IgD-negative memory B cell (primary cell): ENCODE data around the gene REM2. TPM values are rescaled to one million over a fixed set of nuclear protein-coding genes. Genes with fewer than 3 reads are reported as not detected.
"Not testable (repeated sequence)": the region's sequence is repeated elsewhere in the genome, so short reads cannot be mapped to it uniquely, and the experiment has no call there.

Experiments
- H3K27ac Mint-ChIP-seq, 3 donors: one replicate each; pipeline ENCODE4 v1.8.0; 2020 to 2022; ENCODE audit warnings: mild to moderate bottlenecking in 3 of 3, mixed read lengths in 3 of 3, moderate library complexity in 1 of 3
- H3K27me3 Mint-ChIP-seq: one replicate; pipeline ENCODE4 v1.8.0; 2021; ENCODE audit warnings: mixed read lengths
- H3K36me3 Mint-ChIP-seq: one replicate; pipeline ENCODE4 v1.8.0; 2020; ENCODE audit warnings: mild to moderate bottlenecking, mixed read lengths
- H3K4me1 Mint-ChIP-seq, 3 donors: one replicate each; pipeline ENCODE4 v1.8.0; 2020 to 2022; ENCODE audit warnings: mixed read lengths in 3 of 3, mild to moderate bottlenecking in 1 of 3
- H3K4me3 Mint-ChIP-seq, 4 donors: one replicate each; pipeline ENCODE4 v1.8.0; 2020 to 2022; ENCODE audit warnings: mild to moderate bottlenecking in 4 of 4, mixed read lengths in 4 of 4, moderate library complexity in 3 of 4
- H3K9me3 Mint-ChIP-seq, 3 donors: one replicate each; pipeline ENCODE4 v1.8.0; 2020 to 2021; ENCODE audit warnings: mixed read lengths in 3 of 3, mild to moderate bottlenecking in 1 of 3
- polyA plus RNA-seq: library from polyadenylated mRNA; unstranded; fragments of 300-500 nt; fragmentation: Illumina TruSeq; gene quantifications from one replicate; pipeline ENCODE4 v1.2.3, GENCODE V29; 2021

REM2 gene
- polyA plus RNA-seq, 1 donor from 2014 or later: 2.6 TPM

DNA sequence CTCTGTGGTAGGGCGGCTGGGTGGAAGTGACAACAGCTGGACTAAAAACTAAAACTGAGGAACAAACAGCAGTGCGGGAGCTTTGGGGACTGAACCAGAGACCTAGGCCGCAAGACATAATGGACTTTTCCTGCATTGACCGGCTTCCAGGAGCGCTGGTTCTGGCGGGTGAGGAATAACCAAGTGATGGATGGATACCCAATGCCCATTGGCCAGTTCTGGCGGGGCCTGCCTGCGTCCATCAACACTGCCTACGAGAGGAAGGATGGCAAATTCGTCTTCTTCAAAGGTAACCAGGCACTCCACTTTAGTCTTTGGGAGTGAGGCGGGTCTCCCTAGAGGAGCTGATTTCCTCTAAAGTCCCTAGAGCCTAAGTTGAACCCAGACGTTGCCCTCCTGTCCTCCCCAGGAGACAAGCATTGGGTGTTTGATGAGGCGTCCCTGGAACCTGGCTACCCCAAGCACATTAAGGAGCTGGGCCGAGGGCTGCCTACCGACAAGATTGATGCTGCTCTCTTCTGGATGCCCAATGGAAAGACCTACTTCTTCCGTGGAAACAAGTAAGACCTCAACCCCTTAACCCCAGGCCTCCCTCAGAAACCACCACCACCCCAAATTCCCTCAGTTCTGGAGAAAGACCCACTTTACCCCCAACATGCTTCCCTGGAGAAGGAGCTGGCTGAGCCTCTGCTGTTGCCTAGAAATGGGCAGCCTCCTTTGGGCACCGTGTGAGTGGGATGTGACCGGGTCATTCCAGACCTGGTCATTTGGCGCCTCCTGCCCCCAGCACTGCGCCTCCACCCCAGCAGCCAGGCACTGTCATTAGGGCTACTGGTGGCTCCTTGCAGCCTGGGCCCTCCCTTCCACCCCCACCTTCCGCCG, 38.6 kb upstream of the REM2 start:
- Mint-ChIP-seq H3K4me3 (no peak overlapping the region), H3K27me3 (peaks cover 14% of the 10 kb centered on the region), H3K4me1 (peaks cover 0 to 2% (median 0%) of the 10 kb centered on the region in 3 donors), H3K36me3 (no peaks in the 10 kb centered on the region), H3K9me3 (no peaks in the 10 kb centered on the region), H3K27ac (peak overlapping the region in 1 of 3 donors; percentile 47)

DNA sequence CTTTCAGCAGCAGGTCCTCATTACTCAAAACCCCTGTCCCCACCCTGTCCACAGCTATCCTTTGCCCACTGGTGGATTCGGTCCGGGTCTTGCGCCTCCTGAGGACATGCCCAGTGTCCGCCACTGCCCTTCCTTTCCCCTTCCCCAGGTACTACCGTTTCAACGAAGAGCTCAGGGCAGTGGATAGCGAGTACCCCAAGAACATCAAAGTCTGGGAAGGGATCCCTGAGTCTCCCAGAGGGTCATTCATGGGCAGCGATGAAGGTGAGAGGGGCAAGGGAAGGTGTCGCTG, 38.0 kb upstream of the REM2 start:
- H3K9me3 Mint-ChIP-seq: no peaks in the 10 kb centered on the region
- peaks cover 14% of the 10 kb centered on the region for H3K27me3 Mint-ChIP-seq
- H3K27ac Mint-ChIP-seq: no peak overlapping the region
- H3K4me1 Mint-ChIP-seq: peaks cover 0 to 2% (median 0%) of the 10 kb centered on the region in 3 donors
- H3K4me3 Mint-ChIP-seq: no peak overlapping the region
- H3K36me3 Mint-ChIP-seq: no peaks in the 10 kb centered on the region

DNA sequence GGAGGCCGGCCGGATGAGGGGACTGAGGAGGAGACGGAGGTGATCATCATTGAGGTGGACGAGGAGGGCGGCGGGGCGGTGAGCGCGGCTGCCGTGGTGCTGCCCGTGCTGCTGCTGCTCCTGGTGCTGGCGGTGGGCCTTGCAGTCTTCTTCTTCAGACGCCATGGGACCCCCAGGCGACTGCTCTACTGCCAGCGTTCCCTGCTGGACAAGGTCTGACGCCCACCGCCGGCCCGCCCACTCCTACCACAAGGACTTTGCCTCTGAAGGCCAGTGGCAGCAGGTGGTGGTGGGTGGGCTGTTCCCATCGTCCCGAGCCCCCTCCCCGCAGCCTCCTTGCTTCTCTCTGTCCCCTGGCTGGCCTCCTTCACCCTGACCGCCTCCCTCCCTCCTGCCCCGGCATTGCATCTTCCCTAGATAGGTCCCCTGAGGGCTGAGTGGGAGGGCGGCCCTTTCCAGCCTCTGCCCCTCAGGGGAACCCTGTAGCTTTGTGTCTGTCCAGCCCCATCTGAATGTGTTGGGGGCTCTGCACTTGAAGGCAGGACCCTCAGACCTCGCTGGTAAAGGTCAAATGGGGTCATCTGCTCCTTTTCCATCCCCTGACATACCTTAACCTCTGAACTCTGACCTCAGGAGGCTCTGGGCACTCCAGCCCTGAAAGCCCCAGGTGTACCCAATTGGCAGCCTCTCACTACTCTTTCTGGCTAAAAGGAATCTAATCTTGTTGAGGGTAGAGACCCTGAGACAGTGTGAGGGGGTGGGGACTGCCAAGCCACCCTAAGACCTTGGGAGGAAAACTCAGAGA, 37.0 kb upstream of the REM2 start:
- no peaks in the 10 kb centered on the region for H3K9me3 Mint-ChIP-seq

DNA sequence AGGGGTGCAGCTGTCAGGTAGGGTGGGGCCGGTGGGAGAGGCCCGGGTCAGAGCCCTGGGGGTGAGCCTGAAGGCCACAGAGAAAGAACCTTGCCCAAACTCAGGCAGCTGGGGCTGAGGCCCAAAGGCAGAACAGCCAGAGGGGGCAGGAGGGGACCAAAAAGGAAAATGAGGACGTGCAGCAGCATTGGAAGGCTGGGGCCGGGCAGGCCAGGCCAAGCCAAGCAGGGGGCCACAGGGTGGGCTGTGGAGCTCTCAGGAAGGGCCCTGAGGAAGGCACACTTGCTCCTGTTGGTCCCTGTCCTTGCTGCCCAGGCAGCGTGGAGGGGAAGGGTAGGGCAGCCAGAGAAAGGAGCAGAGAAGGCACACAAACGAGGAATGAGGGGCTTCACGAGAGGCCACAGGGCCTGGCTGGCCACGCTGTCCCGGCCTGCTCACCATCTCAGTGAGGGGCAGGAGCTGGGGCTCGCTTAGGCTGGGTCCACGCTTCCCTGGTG, 36.2 kb upstream of the REM2 start:
- no peak overlapping the region for H3K4me3 Mint-ChIP-seq
- no peaks in the 10 kb centered on the region for H3K36me3 Mint-ChIP-seq
- peaks cover 9% of the 10 kb centered on the region for H3K27me3 Mint-ChIP-seq
- no peaks in the 10 kb centered on the region for H3K9me3 Mint-ChIP-seq
- peaks cover 0 to 2% (median 0%) of the 10 kb centered on the region in 3 donors for H3K4me1 Mint-ChIP-seq
- H3K27ac Mint-ChIP-seq: no peak overlapping the region

More for the DNA sequence above, 37.0 kb upstream of the REM2 start:
- peaks cover 0 to 2% (median 0%) of the 10 kb centered on the region in 3 donors for H3K4me1 Mint-ChIP-seq
- peak overlapping the region in 1 of 4 donors; percentile 37 for H3K4me3 Mint-ChIP-seq
- no peak overlapping the region for H3K27ac Mint-ChIP-seq
- H3K36me3 Mint-ChIP-seq: no peaks in the 10 kb centered on the region
- H3K27me3 Mint-ChIP-seq: peaks cover 11% of the 10 kb centered on the region

DNA sequence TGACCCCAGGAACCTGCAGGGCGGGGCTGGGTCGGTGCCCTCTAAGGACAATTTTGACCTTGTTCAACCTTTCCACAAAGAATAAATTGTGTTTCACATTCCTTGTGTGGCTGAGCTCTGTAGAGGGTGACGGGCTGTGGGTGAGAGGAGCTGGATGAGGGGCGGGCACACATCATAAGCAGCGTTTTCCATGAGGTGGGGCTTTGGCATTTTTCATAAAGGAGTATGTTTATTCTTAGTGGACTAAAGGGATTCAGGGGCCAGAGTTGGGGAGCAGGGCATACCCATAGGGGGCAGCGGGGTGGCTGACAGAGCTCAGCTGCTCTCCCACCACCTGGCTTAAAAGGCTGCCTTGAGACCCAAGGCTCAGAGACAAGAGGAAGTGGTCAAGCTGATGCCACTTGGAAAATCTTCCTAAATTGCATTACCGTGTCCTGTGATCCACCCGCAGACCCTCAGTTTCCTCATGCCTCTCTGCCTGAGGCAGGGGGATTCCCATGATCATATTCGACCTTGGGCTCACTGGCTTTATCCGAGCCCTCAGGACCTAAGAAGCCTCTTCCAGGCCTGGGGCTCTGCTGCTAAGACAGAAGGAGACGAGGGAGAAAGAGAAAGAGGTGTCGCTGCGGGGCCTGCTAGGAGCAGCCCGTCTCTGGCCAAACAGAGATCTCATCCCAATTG, 35.2 kb upstream of the REM2 start:
- Mint-ChIP-seq H3K27me3 (peaks cover 9% of the 10 kb centered on the region), H3K4me3 (no peak overlapping the region), H3K9me3 (no peaks in the 10 kb centered on the region), H3K4me1 (peaks cover 0 to 2% (median 2%) of the 10 kb centered on the region in 3 donors), H3K27ac (no peak overlapping the region), H3K36me3 (no peaks in the 10 kb centered on the region)

DNA sequence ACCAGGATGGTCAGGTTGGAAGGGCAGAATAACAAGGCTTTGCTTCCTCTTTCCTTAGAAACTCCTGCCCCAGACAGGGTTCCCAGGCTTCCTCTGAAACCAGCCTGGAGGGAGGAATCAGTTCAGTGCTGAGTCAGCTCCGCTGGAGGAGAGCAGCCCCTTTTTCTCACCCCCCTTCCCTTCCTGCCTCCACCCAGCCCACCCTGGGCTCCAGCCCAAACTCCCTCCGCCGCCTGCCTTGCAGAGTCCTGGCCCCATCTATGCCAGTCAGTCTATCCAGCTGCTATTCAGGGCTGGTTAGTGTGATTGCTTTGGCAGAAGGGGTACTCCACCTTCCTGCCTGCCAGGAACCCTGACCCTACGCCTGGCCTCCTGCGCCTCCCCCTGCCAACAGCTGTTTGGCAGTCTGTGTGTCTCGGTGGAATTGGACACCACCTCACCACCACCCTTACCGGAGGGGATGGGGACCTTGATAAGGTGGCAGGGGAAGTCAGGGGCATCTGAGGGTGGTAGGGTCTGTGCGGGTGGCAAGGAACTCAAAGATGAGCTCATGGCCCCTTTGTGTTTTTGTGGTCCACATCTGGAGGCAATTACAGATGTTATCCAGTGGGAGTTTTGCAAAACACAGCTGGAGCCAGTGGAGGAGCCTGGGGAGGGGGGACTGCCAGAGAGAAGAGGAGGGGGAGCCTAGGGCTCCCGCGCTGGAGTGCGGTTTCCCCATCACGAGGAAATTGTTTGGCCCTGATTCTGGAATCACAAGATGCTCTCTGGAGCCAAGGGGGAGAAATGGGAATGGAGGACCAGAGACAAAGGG, 34.5 kb upstream of the REM2 start:
- Mint-ChIP-seq H3K27me3 (peaks cover 9% of the 10 kb centered on the region), H3K4me1 (peaks cover 0 to 6% (median 5%) of the 10 kb centered on the region in 3 donors), H3K36me3 (peaks cover 1% of the 10 kb centered on the region), H3K9me3 (no peaks in the 10 kb centered on the region), H3K4me3 (no peak overlapping the region), H3K27ac (no peak overlapping the region)

DNA sequence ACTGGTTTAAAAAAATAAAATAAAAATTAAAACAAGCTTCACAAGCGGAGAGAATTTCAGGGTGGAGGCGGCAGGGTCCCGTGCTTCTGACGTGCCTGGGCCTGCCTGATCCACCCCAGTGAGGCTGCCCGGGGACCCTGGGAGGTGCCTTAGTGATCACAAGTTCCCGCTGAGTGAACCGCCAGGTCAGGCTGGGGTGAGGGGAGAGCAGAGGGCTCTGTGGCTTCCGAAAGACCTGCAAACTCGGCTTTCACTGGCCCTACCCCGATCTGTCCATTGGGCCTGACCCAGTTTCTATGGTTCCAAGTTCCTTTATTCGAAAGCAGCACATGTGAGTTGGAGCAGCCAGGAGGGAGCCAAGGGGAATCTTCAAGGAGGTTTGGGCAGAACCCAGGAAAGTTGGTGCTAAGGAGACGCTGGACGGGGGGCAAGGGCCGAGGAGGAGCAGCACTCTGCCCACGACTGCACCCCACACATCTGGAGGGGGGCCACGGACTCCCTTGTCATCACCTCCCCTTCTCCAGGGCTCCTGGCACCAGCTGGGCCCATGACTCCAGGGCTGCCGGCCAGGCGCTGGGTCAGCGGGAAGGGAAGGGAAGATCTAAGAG, 33.7 kb upstream of the REM2 start:
- Mint-ChIP-seq H3K27ac (no peak overlapping the region), H3K4me3 (no peak overlapping the region), H3K27me3 (peaks cover 7% of the 10 kb centered on the region), H3K4me1 (peaks cover 0 to 6% (median 5%) of the 10 kb centered on the region in 3 donors), H3K9me3 (no peaks in the 10 kb centered on the region), H3K36me3 (peaks cover 1% of the 10 kb centered on the region)

DNA sequence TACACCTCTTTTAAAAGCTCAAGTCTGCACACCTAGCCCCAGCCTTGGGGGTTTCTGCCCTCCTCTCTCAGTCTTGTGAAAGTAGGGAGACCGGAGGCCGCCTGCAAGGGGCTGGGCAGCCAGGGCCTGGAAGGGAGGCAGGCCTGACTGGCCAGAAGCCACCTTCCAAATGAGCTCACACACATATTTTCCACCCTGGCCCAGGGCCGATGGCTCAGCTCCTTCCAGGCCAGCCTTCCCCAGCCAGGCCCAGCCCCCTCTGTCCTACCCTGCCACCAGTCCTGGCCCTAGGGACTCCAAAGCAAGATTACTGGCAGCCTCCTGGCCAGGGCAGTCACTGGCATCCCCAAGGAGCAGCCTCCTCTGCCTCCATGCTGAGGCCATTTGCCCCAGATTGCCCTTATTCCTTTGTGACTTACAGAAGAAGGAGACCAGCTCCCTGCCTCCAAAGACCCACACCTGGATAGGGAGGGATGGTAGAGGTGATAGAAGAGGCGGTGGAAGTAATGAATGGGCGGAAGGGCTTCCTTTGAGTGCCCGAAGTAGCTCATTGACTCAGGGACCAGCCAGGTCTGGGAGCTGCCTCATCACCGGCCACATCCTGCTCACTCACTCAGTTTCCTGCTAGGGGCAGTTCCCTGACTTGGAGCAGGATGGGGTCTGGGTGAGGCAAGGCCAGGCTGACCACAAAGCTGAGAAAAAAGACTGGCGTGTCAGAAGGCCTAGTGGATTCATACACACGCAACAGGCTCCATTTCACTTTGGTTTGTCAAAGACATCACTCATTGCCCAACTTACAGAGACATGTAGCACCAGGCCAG, 31.9 kb upstream of the REM2 start:
- Mint-ChIP-seq H3K4me1 (peaks cover 0 to 6% (median 5%) of the 10 kb centered on the region in 3 donors), H3K4me3 (no peak overlapping the region), H3K27me3 (peaks cover 2% of the 10 kb centered on the region), H3K27ac (no peak overlapping the region), H3K9me3 (no peaks in the 10 kb centered on the region), H3K36me3 (peaks cover 1% of the 10 kb centered on the region)

DNA sequence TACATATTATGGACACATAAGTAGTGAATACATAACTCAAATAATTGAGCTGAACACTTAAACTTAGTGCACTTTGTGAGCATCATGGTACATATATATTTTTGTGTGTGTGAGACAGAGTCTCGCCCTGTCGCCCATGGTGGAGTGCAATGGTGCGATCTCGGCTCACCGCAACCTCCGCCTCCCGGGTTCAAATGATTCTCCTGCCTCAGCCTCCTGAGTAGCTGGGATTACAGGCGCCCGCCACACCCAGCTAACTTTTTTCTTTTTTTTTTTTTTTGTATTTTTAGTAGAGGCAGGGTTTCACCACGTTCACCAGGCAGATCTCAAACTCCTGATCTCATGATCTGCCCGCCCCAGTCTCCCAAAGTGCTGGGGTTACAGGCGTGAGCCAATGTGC, 30.8 kb upstream of the REM2 start:
- H3K27me3 Mint-ChIP-seq, H3K36me3 Mint-ChIP-seq, H3K4me3 Mint-ChIP-seq, H3K4me1 Mint-ChIP-seq, H3K9me3 Mint-ChIP-seq, H3K27ac Mint-ChIP-seq: not testable (repeated sequence)

DNA sequence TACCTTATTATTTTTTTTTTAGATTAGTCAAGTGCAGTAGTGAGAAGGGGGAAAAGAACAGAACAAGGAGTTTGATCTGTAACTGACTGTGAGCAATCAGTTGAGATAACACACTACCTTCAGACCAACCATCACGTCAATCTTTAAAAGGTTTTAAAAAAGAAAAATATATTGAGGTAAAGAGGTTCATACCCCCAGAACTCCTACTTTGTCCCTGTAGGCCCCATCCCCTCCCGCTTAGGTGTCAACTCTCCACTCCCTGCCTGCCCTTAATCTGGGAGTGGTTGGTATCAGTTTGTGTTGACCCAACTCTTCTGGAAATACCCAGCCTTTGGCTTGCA, 30.5 kb upstream of the REM2 start:
- H3K4me3 Mint-ChIP-seq: peak overlapping the region in 1 of 4 donors; percentile 90

DNA sequence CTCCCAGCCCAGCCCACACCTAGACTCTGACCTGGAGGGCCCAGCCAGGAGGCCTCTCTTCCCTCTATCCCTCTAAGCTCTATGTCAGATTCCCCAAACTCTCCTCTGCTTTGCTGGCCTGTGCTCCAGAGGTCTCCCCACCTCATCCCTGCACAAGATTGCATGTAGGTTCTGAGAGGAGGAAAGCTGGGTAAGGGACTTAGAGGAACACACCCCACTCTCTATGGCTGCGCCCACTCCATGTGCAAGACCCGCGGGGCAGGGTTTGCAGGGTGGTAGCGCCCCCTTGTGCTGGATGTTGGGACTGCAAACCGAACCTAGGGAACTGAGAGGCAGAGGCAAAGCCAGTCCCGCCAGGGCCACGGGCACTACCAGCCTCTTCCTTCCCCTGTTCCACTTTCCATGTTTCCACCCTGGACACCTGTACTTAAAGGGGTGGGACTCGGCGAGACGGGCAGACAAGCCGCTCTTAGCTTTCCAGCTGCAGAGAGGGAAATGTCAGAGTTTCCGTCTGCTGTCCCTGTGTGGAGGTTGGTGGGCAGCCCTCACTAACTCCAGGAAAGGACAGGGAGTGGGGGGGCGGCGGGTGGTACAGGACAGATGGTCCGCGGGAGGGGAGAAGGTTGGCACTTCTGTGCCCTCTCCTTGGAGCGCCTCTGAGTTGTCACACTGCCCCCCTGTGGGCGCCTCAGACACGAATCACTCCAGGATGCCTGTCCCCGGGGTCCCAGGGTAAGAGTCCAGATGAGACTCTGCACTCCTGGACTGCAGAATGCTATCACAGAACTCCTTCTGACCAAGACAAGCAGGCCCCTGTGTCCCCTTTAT, 29.9 kb upstream of the REM2 start:
- Mint-ChIP-seq H3K27ac (peak overlapping the region in 1 of 3 donors; percentile 27), H3K4me3 (peak overlapping the region; percentile 76 to 94 (median 84)), H3K4me1 (peaks cover 0 to 6% (median 4%) of the 10 kb centered on the region in 3 donors), H3K27me3 (no peaks in the 10 kb centered on the region), H3K36me3 (peaks cover 3% of the 10 kb centered on the region), H3K9me3 (no peaks in the 10 kb centered on the region)

More for the DNA sequence above, 30.5 kb upstream of the REM2 start:
- H3K27me3 Mint-ChIP-seq: no peaks in the 10 kb centered on the region
- peak overlapping the region in 1 of 3 donors; percentile 27 for H3K27ac Mint-ChIP-seq
- H3K36me3 Mint-ChIP-seq: peaks cover 1% of the 10 kb centered on the region
- peaks cover 0 to 6% (median 4%) of the 10 kb centered on the region in 3 donors for H3K4me1 Mint-ChIP-seq
- H3K9me3 Mint-ChIP-seq: no peaks in the 10 kb centered on the region

DNA sequence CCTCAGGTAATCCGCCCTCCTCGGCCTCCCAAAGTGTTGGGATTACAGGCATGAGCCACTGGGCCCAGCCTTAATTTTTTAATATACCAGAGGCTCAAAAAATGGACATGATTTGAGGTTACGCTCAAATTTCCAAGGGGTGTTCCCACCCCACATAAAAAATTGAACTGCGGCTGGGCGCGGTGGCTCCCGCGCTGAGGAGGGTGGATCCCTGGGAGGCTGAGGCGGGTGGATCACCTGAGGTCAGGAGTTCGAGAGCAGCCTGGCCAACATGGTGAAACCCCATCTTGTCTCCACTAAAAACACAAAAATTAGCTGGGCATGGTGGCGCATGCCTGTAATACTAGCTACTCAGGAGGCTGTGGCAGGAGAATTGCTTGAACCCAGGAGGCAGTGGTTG, 28.7 kb upstream of the REM2 start:
- not testable (repeated sequence) for H3K27ac Mint-ChIP-seq, H3K27me3 Mint-ChIP-seq, H3K4me3 Mint-ChIP-seq, H3K36me3 Mint-ChIP-seq, H3K9me3 Mint-ChIP-seq, H3K4me1 Mint-ChIP-seq
